Prostate gland (tissue), 2 donors: ENCODE data around the gene PTPN1.

Source experiments
- CTCF ChIP-seq, 4 experiments: fragments of 200-600 bp in 2 of 4; fragments of 450-650 bp in 2 of 4; sonication (generic) in 2 of 4; IDR thresholded peaks; 1 replicate in 3 of 4; 2 replicates in 1 of 4; pipeline ENCODE4 v1.5.1; 2016 to 2019; ENCODE audit warnings: antibody characterized with exemption in 4 of 4, mild to moderate bottlenecking in 2 of 4, moderate library complexity in 2 of 4
- POLR2A ChIP-seq: fragments of 450-650 bp; IDR thresholded peaks from one replicate; pipeline ENCODE4 v1.6.1; 2016; ENCODE audit warnings: antibody characterized with exemption, mild to moderate bottlenecking
- POLR2AphosphoS5 ChIP-seq: sonication (generic); formaldehyde crosslinking; IDR thresholded peaks from one replicate; pipeline ENCODE4 v1.6.1; 2017; ENCODE audit warnings: antibody characterized with exemption

DNA sequence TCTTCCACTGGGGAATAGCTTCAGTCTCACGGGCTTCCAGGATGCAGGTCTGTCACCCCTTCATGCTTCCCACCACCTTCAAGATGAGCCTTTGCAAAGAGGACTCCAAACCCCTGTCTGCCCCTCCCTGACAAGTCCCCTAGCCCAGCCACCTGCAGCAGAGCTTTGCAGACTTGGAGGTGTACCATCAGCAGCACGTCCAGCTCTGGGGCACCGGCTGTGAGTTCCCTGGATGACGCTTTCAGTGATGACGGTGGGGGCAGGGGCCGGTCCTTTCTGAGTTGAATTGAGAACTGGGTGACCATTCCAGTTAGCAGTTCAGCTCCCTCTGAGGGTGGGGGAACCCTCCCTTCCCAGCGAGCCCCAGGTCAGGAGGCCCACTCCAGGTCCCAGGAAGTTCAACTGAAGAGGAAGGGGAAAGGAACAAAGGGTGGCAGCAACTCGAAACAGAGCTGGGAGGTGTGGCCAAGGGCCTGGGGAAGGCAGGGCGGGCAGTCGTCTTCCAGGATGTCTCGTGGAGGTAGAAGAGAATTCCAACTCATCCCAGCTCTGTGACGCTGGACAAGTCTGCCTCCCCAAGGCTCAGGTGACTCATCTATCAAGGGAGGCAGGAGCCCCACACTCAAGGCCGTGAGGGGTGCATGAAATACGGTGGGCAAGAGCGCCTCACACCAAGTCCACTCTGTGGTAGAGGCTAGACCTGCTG is 86.0 kb downstream of the PTPN1 start:
- TF ChIP-seq CTCF (IDR thresholded peaks at IDR 0.05): no peak
- TF ChIP-seq POLR2AphosphoS5: no peak
- no peak for TF ChIP-seq POLR2A
